IMR-90 (cell line): ENCODE data around the gene CFAP299. TPM values are rescaled to one million over a fixed set of nuclear protein-coding genes. Genes with fewer than 3 reads are reported as not detected.
A peak's percentile ranks its signal among the peaks of the same experiment; 100 is the strongest.

ENCODE experiments used
- ATAC-seq: fragments of 200-7000 bp; cut with Tn5 transposase; 2 replicates; pipeline ENCODE4 v1.9.1; 2020; ENCODE audit warnings: low read depth, mild to moderate bottlenecking, moderate library complexity
- BruUV-seq: library from RNA; stranded (reverse); fragments of 400-500 nt; replicated peaks from 2 replicates; lab custom pipeline; 2021; lab: Mats Ljungman, UMichigan
- CTCF ChIA-PET: fragments of 300-600 bp; formaldehyde crosslinking; extraction: SDS; loops from one replicate; lab custom pipeline; 2021; ENCODE audit warnings: antibody characterized with exemption; lab: Yijun Ruan, JAX
- POLR2A ChIA-PET: fragments of 300-600 bp; sonication (Branson Sonifier 250); formaldehyde crosslinking; loops from one replicate; lab custom pipeline; 2022; ENCODE audit warnings: antibody characterized with exemption; ENCODE audit not compliant: unreplicated experiment; lab: Charles Lee
- DNase-seq: peaks from one replicate; pipeline ENCODE4 v3.0.0; 2013
- H2AFZ ChIP-seq: replicated peaks from 2 replicates; pipeline ENCODE3; 2013; ENCODE audit warnings: low read length, mild to moderate bottlenecking; ENCODE audit not compliant: poor library complexity
- H2AK5ac ChIP-seq: 2 replicates; pipeline ENCODE4 v1.6.1; 2013; ENCODE audit warnings: low read depth, low read length, inconsistent platforms
- H2AK9ac ChIP-seq: replicated peaks from 2 replicates; pipeline ENCODE3; 2013; ENCODE audit warnings: mild to moderate bottlenecking, low read depth, low read length, moderate library complexity; ENCODE audit not compliant: poor library complexity
- H2BK120ac ChIP-seq: 2 replicates; pipeline ENCODE4 v1.6.1; 2013; ENCODE audit warnings: low read depth, low read length, inconsistent platforms
- H2BK15ac ChIP-seq: 3 replicates; pipeline ENCODE4 v1.6.1; 2013; ENCODE audit warnings: low read depth, low read length, inconsistent platforms
- H2BK20ac ChIP-seq: 2 replicates; pipeline ENCODE4 v1.6.1; 2013; ENCODE audit warnings: low read depth, mild to moderate bottlenecking, inconsistent platforms, low read length, moderate library complexity
- H2BK5ac ChIP-seq: 2 replicates; pipeline ENCODE4 v1.6.1; 2013; ENCODE audit warnings: mild to moderate bottlenecking, low read depth, low read length, inconsistent platforms; ENCODE audit not compliant: poor library complexity, severe bottlenecking
- H3K14ac ChIP-seq: replicated peaks from 2 replicates; pipeline ENCODE4 v1.6.1; 2013; ENCODE audit warnings: low read depth, low read length, inconsistent platforms
- H3K18ac ChIP-seq: 2 replicates; pipeline ENCODE4 v1.6.1; 2013; ENCODE audit warnings: low read depth, low read length, control low read depth
- H3K23ac ChIP-seq: 2 replicates; pipeline ENCODE4 v1.6.1; 2013; ENCODE audit warnings: low read depth, low read length, inconsistent platforms
- H3K27ac ChIP-seq: 2 replicates; pipeline ENCODE4 v1.5.1; 2013; ENCODE audit warnings: mild to moderate bottlenecking, control low read depth, low read length; ENCODE audit not compliant: insufficient read depth
- H3K27me3 ChIP-seq: 2 replicates; pipeline ENCODE4 v1.6.1; 2013; ENCODE audit warnings: low read length; ENCODE audit not compliant: control insufficient read depth, insufficient read depth
- H3K36me3 ChIP-seq: 2 replicates; pipeline ENCODE4 v1.6.1; 2013; ENCODE audit warnings: low read length, mixed read lengths; ENCODE audit not compliant: control insufficient read depth, insufficient read depth
- H3K4ac ChIP-seq: 2 replicates; pipeline ENCODE4 v1.6.1; 2013; ENCODE audit warnings: low read depth, low read length, inconsistent platforms
- H3K4me1 ChIP-seq: 2 replicates; pipeline ENCODE4 v1.6.1; 2013; ENCODE audit warnings: low read length, mixed read lengths; ENCODE audit not compliant: control insufficient read depth, insufficient read depth
- H3K4me2 ChIP-seq: 2 replicates; pipeline ENCODE4 v1.6.1; 2013; ENCODE audit warnings: low read depth, mild to moderate bottlenecking, control low read depth, low read length, moderate library complexity
- H3K4me3 ChIP-seq: 2 replicates; pipeline ENCODE4 v1.5.1; 2013; ENCODE audit warnings: low read depth, mild to moderate bottlenecking, control low read depth, low read length, moderate library complexity; ENCODE audit not compliant: insufficient read depth
- H3K56ac ChIP-seq: 2 replicates; pipeline ENCODE4 v1.6.1; 2013; ENCODE audit warnings: low read length, inconsistent platforms; ENCODE audit not compliant: insufficient read depth; ENCODE audit errors: extremely low read depth
- H3K79me1 ChIP-seq, 2 experiments: 2 replicates each; pipeline ENCODE4 v1.6.1; 2013; ENCODE audit warnings: low read length in 2 of 2, inconsistent platforms in 1 of 2, low read depth in 1 of 2
- H3K9ac ChIP-seq: 2 replicates; pipeline ENCODE4 v1.6.1; 2013; ENCODE audit warnings: low read depth, low read length, control low read depth
- H3K9me1 ChIP-seq: 2 replicates; pipeline ENCODE4 v1.6.1; 2013; ENCODE audit warnings: low read length, inconsistent platforms; ENCODE audit not compliant: insufficient read depth
- H3K9me3 ChIP-seq: 2 replicates; pipeline ENCODE4 v1.6.1; 2013; ENCODE audit warnings: low read length; ENCODE audit not compliant: control insufficient read depth, insufficient read depth
- H4K20me1 ChIP-seq: 2 replicates; pipeline ENCODE4 v1.6.1; 2013; ENCODE audit warnings: low read length, inconsistent platforms; ENCODE audit not compliant: insufficient read depth
- H4K5ac ChIP-seq: 2 replicates; pipeline ENCODE4 v1.6.1; 2013; ENCODE audit warnings: mild to moderate bottlenecking, low read depth, low read length, control low read depth
- H4K8ac ChIP-seq, 2 experiments: 2 replicates each; pipeline ENCODE4 v1.6.1; 2013; ENCODE audit warnings: low read depth in 2 of 2, low read length in 2 of 2, control low read depth in 1 of 2, inconsistent platforms in 1 of 2
- H4K91ac ChIP-seq: 2 replicates; pipeline ENCODE4 v1.6.1; 2013; ENCODE audit warnings: low read depth, low read length, inconsistent platforms; ENCODE audit not compliant: insufficient read depth
- BHLHE40 ChIP-seq: fragments of 150-350 bp; IDR thresholded peaks from 2 replicates; pipeline ENCODE4 v1.6.1; 2016; ENCODE audit warnings: mild to moderate bottlenecking, low read depth, low read length
- CEBPB ChIP-seq: IDR thresholded peaks from 2 replicates; pipeline ENCODE4 v1.6.1; 2012; ENCODE audit warnings: low read depth, low read length, improper control_type of control experiment
- CHD1 ChIP-seq: IDR thresholded peaks from 2 replicates; pipeline ENCODE4 v1.6.1; 2012; ENCODE audit warnings: low read depth, low read length, improper control_type of control experiment
- CTCF ChIP-seq: conservative IDR thresholded peaks from 2 replicates; pipeline ENCODE4 v1.5.1; 2012; ENCODE audit warnings: mild to moderate bottlenecking, low read depth, low read length, improper control_type of control experiment
- FOS ChIP-seq: fragments of 150-350 bp; IDR thresholded peaks from 2 replicates; pipeline ENCODE4 v1.6.1; 2016; ENCODE audit warnings: low read depth, low read length
- MAFK ChIP-seq: IDR thresholded peaks from 2 replicates; pipeline ENCODE4 v1.6.1; 2012; ENCODE audit warnings: low read depth, low read length, improper control_type of control experiment
- MAZ ChIP-seq: IDR thresholded peaks from 2 replicates; pipeline ENCODE4 v1.6.1; 2012; ENCODE audit warnings: low read depth, mild to moderate bottlenecking, low read length, improper control_type of control experiment, moderate library complexity, borderline replicate concordance
- MXI1 ChIP-seq: IDR thresholded peaks from 2 replicates; pipeline ENCODE4 v1.6.1; 2012; ENCODE audit warnings: low read depth, mild to moderate bottlenecking, low read length, moderate library complexity, borderline replicate concordance
- NFE2L2 ChIP-seq: fragments of 150-350 bp; IDR thresholded peaks from 2 replicates; pipeline ENCODE4 v1.6.1; 2016; ENCODE audit warnings: low read depth, mild to moderate bottlenecking, low read length
- POLR2A ChIP-seq: IDR thresholded peaks from 2 replicates; pipeline ENCODE4 v1.6.1; 2012; ENCODE audit warnings: mild to moderate bottlenecking, low read depth, low read length
- RAD21 ChIP-seq: IDR thresholded peaks from 2 replicates; pipeline ENCODE4 v1.6.1; 2012; ENCODE audit warnings: low read length, improper control_type of control experiment
- RCOR1 ChIP-seq: IDR thresholded peaks from 2 replicates; pipeline ENCODE4 v1.6.1; 2012; ENCODE audit warnings: mild to moderate bottlenecking, low read length, improper control_type of control experiment; ENCODE audit not compliant: insufficient replicate concordance
- RFX5 ChIP-seq: IDR thresholded peaks from 2 replicates; pipeline ENCODE4 v1.8.0; 2012; ENCODE audit warnings: low read depth, mild to moderate bottlenecking, low read length, moderate library complexity
- SMC3 ChIP-seq: fragments of 150-350 bp; IDR thresholded peaks from 2 replicates; pipeline ENCODE4 v1.6.1; 2016; ENCODE audit warnings: low read depth, mild to moderate bottlenecking, antibody characterized with exemption, low read length, moderate library complexity
- WGBS, 2 experiments: methylation state at CpG; one replicate each; pipeline versions ENCODE4 v1.1.5 to v1.1.7; 2013; ENCODE audit warnings: missing lambda C conversion rate in 2 of 2; ENCODE audit not compliant: insufficient read length in 1 of 2; ENCODE audit errors: extremely low coverage in 2 of 2; 5-methylcytosine and 5-hydroxymethylcytosine counted together
- dilution Hi-C: fragments of 300-500 bp; cut with HindIII; formaldehyde crosslinking; loops from one replicate; pipeline ENCODE4 v1.14.3; 2018; ENCODE audit warnings: low sequenced_read_pairs; ENCODE audit not compliant: unreplicated experiment
- in situ Hi-C: fragments of 300-500 bp; cut with MboI; formaldehyde crosslinking; loops from 3 replicates; pipeline ENCODE4 v1.14.3; 2019; ENCODE audit warnings: low sequenced_read_pairs, inconsistent platforms, mixed read lengths
- intact Hi-C: fragments of 100-400 bp; cut with micrococcal nuclease; formaldehyde crosslinking; loops from 2 replicates; pipeline ENCODE4 v1.10.0; 2022
- polyA plus RNA-seq, 3 experiments: library from polyadenylated mRNA; depleted of rRNA; stranded (reverse); fragments of >200 nt; gene quantifications; 2 replicates each; pipeline ENCODE4 v1.2.3, GENCODE V29; 2012; ENCODE audit warnings: low replicate concordance in 1 of 3
- total RNA-seq: library from RNA; depleted of rRNA; stranded (reverse); fragments of >200 nt; gene quantifications from 2 replicates; pipeline ENCODE4 v1.2.3, GENCODE V29; 2012
- TF ChIP-seq, protein P1 (sequence below): fragments of 150-350 bp; IDR thresholded peaks from 2 replicates; pipeline ENCODE4 v1.6.1; 2016; ENCODE audit warnings: low read depth, mild to moderate bottlenecking, low read length, moderate library complexity, borderline replicate concordance
- TF ChIP-seq, protein P2 (sequence below): fragments of 150-350 bp; IDR thresholded peaks from 2 replicates; pipeline ENCODE4 v1.6.1; 2017; ENCODE audit warnings: mild to moderate bottlenecking, antibody characterized with exemption, low read length, low read depth

CFAP299 gene
- total and polyA plus RNA-seq, 2 of the 4 experiments (the other 2 are of a cell fraction): 1.0 to 1.1 TPM

- Histone ChIP-seq H4K20me1 (no peaks in the 10 kb centered on the region), H3K27ac (no peak overlapping the region), H3K4me3 (no peak overlapping the region), H3K4me1 (peaks cover 6% of the 10 kb centered on the region), H3K9ac (no peak overlapping the region), H3K56ac (no peak overlapping the region), H2BK5ac (peak overlapping the region; percentile 39), H3K36me3 (no peaks in the 10 kb centered on the region), H4K91ac (no peak overlapping the region), H3K14ac (no peak overlapping the region), H3K4me2 (no peak overlapping the region), H2AK9ac (no peak overlapping the region), H2BK120ac (no peak overlapping the region), H4K5ac (no peak overlapping the region), H2BK15ac (no peak overlapping the region), H2BK20ac (no peak overlapping the region), H3K27me3 (no peaks in the 10 kb centered on the region), H3K18ac (no peak overlapping the region), H3K9me1 (no peaks in the 10 kb centered on the region; the same call in 1 of the 2 replicates), H3K9me3 (no peaks in the 10 kb centered on the region), H3K23ac (no peak overlapping the region), H4K8ac (no peak overlapping the region), H2AFZ (no peak overlapping the region), H2AK5ac (no peak overlapping the region), H3K4ac (no peak overlapping the region), H3K79me1 (no peaks in the 10 kb centered on the region)
- CTCF ChIA-PET: no interaction called here
- 100% methylated on average over 4 of the region's 9 CpGs; no CpG with 5 or more reads in 1 of the 2 experiments for WGBS, 2 experiments
- POLR2A ChIA-PET: no interaction called here
- dilution Hi-C loops: no loop called here
- no peak for ATAC-seq
- in situ Hi-C loops: no loop called here
- no TSS peak for BruUV-seq
- no peak for TF ChIP-seq BHLHE40
- TF ChIP-seq RCOR1: no peak
- no peak for TF ChIP-seq MAZ
- TF ChIP-seq CEBPB: no peak
- no peak for TF ChIP-seq POLR2A
- no peak for TF ChIP-seq CTCF
- TF ChIP-seq RAD21: no peak
- TF ChIP-seq, protein P1, sequence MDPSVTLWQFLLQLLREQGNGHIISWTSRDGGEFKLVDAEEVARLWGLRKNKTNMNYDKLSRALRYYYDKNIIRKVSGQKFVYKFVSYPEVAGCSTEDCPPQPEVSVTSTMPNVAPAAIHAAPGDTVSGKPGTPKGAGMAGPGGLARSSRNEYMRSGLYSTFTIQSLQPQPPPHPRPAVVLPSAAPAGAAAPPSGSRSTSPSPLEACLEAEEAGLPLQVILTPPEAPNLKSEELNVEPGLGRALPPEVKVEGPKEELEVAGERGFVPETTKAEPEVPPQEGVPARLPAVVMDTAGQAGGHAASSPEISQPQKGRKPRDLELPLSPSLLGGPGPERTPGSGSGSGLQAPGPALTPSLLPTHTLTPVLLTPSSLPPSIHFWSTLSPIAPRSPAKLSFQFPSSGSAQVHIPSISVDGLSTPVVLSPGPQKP: no peak
- TF ChIP-seq, protein P2, sequence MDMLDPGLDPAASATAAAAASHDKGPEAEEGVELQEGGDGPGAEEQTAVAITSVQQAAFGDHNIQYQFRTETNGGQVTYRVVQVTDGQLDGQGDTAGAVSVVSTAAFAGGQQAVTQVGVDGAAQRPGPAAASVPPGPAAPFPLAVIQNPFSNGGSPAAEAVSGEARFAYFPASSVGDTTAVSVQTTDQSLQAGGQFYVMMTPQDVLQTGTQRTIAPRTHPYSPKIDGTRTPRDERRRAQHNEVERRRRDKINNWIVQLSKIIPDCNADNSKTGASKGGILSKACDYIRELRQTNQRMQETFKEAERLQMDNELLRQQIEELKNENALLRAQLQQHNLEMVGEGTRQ: no peak
- TF ChIP-seq RFX5: no peak
- no peak for TF ChIP-seq FOS
- TF ChIP-seq CHD1: no peak
- TF ChIP-seq MXI1: no peak
- TF ChIP-seq NFE2L2: no peak
- TF ChIP-seq SMC3: no peak
- TF ChIP-seq MAFK: no peak
- DNase-seq: no peak
- intact Hi-C loops: loop anchor here (2.0 kb wide), 2 partner anchors 17 to 37 kb away; no protein-coding TSS in a partner anchor
These were observed 112.0 kb downstream of the CFAP299 start for GRCh38 chr4:80447493-80447892.
